HEK293 (cell line): Measurements from ENCODE around the gene STK10.
A peak's percentile ranks its signal among the peaks of the same experiment; 100 is the strongest.

ENCODE experiments used
- CTCF ChIP-seq: fragments of 450-650 bp; formaldehyde crosslinking; IDR thresholded peaks from 2 replicates; pipeline ENCODE4 v1.5.1; 2016; ENCODE audit warnings: missing biosample characterization, missing genetic modification characterization
- GLI2 ChIP-seq: fragments of 450-650 bp; formaldehyde crosslinking; IDR thresholded peaks from 2 replicates; pipeline ENCODE4; 2017; ENCODE audit warnings: missing biosample characterization, missing genetic modification characterization, low read depth, borderline replicate concordance
- REST ChIP-seq: fragments of 450-650 bp; formaldehyde crosslinking; IDR thresholded peaks from 2 replicates; pipeline ENCODE4 v1.5.1; 2016; ENCODE audit warnings: missing biosample characterization, missing genetic modification characterization
- ZNF24 ChIP-seq: fragments of 450-650 bp; formaldehyde crosslinking; IDR thresholded peaks from 2 replicates; pipeline ENCODE4 v1.5.1; 2016; ENCODE audit warnings: missing biosample characterization, missing genetic modification characterization
- ZNF48 ChIP-seq: fragments of 450-650 bp; formaldehyde crosslinking; IDR thresholded peaks from 2 replicates; pipeline ENCODE4 v1.5.1; 2016; ENCODE audit warnings: missing biosample characterization, missing genetic modification characterization
- ZNF510 ChIP-seq: fragments of 450-650 bp; formaldehyde crosslinking; IDR thresholded peaks from 2 replicates; pipeline ENCODE4 v1.5.1; 2018; ENCODE audit warnings: mild to moderate bottlenecking, missing genetic modification characterization, missing biosample characterization; ENCODE audit not compliant: insufficient replicate concordance

GRCh38 chr5:172123269-172123692 is 64.7 kb downstream of the STK10 start:
- TF ChIP-seq ZNF24 (no peak), CTCF (peak; percentile 58; the same call in 1 of the 2 replicates), ZNF510 (tag by site-specific recombination) (no peak), REST (tag by site-specific recombination) (no peak), GLI2 (tag by site-specific recombination) (no peak), ZNF48 (no peak)
